CD4-positive, alpha-beta T cell treated with Interferon gamma for 1 hour (primary cell): ENCODE results near the gene NSUN6.
"Not testable (repeated sequence)": the region's sequence is repeated elsewhere in the genome, so short reads cannot be mapped to it uniquely, and the experiment has no call there.

Experiments used
- DNase-seq: peaks from one replicate; pipeline ENCODE4 v3.0.0-alpha.2; 2020

The NSUN6 gene

DNA sequence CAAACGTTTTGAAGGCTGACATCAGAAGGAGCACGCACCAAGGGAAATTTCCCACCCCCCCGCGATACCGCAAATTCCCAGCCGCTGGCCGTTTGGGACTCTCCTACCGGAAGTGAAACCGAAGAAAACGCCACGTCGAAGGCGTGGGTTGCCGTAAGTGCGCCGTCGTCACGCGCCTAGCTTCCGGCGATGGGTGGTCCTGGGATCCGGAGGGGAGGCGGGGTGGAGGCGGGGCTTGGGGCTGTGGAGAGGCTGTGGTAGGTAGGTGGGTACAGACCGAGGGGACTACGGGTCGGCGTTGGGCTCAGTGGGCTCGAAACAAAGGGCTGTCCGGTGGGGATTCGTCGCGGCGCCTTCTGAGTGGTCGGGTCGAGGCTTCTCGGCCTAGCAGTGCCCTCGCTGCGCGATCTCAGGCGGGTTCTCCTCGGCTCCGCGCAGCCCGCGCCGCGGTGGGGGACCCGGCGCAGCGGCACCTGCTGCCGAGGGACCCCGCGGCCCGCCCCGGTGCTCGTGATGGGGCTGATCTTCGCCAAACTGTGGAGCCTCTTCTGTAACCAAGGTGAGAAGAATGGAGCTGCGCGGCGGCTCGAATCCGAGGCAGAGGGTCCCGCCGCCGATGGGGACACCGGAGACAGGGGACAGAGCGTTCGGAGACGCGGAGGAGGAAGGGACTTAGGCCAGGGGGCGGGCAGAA is 7.9 kb upstream of the NSUN6 start, which contains the start of gene ARL5B:
ARL5B (plus strand) TSS at position 307 of the 694 bp plus-strand sequence; CDS start at position 514, 207 bp downstream.
- DNase-seq: peak; percentile 97

DNA sequence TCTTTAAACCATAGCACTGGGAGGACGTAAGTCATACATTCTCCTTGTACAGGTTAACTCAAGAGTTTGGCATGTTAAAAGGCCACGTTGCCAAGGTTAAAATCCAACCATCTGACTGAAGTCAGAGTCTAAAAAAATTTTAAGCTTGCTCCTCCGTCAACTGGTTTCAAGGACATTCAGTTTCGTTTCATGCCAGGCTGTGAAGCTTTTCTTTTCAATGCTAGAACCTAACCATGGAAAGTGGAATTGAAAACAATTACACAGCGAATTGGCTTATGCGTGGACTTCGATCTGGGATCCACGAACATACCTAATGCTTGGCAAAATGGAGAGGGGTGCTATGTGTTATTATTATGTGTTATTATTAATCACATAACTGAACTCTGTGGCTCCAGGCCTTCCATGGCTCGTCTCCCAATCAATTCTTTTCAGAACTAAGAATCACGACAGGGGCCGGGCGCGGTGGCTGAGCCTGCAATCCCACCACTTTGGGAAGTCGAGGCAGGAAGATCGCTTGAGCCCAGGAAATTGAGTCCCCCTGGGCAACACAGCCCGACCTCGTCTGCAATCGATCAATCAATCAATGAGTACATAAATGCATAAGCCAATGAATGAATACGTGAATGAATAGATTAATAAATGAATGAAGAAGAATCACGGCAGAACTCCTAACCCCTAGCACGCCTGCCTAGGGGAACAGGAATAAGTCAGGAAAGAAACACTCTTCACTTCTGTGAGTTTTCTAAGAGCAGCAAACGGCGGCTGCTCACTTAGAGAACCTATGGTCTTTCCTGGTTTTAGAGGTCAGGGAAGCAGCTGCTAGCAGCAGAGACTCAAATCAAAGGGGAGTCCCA is 7.1 kb upstream of the NSUN6 start:
- DNase-seq: no peak

DNA sequence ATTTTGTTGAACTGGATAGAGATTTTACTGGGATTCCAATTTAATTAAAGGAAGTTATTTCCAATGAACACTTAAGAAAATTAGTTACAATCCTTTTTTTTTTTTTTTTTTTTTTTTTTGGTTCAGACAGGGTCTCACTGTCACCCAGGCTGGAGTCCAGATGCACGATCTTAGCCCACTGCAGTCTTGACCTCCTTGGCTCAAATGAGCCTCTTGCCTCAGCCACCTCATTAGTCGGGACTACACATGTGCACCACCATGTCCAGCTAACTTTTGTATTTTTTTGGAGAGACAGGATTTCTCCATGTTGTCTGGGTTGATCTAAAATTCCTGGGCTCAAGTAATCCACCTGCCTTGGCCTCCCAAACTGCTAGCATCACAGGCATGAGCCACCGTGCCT is 5.3 kb upstream of the NSUN6 start:
- DNase-seq: no peak

DNA sequence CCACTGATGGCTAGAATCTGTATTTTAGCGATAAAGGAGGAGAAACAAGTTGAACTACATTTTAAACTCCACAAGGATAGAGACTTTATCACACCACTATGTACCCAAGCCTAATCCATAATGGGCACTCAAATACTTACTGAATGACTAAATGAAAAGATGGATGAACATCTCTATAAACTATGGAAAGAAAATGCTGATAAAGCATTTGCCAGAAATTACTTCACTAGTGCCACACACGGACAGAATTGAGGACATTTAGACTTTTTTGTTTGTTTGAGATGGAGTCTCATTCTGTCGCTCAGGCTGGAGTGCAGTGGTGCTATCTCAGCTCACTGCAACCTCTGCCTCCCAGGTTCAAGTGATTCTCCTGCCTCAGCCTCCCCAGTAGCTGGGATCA is 1.7 kb upstream of the NSUN6 start:
- no peak for DNase-seq

DNA sequence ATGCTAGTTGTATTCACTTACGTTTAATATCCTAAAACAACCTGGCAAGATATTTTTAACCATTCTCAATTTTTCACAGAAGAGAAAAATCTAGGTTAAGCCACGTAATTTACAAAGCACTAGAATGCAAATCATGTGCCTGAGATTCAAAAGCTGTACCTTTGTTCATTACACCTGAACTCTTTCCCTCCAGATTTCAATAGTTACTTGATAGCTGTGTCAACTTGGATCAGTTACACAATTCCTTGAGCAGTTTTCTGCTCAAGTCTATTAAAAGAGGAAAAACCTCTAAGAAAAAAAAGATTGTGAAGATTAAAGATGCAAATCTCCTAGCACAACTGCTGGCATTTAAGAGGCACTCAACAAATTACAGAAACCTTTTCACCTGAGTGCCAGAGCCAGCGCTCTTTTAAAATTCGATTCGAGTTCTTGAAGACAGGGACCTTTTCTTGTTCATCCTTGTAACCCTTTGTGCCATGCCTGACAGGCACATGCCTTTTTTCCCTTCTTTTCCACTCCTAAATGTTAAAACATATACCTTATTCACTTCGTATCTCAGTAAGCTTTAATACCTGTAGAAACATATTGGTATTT is 886 bp downstream of the NSUN6 start:
- DNase-seq: no peak

DNA sequence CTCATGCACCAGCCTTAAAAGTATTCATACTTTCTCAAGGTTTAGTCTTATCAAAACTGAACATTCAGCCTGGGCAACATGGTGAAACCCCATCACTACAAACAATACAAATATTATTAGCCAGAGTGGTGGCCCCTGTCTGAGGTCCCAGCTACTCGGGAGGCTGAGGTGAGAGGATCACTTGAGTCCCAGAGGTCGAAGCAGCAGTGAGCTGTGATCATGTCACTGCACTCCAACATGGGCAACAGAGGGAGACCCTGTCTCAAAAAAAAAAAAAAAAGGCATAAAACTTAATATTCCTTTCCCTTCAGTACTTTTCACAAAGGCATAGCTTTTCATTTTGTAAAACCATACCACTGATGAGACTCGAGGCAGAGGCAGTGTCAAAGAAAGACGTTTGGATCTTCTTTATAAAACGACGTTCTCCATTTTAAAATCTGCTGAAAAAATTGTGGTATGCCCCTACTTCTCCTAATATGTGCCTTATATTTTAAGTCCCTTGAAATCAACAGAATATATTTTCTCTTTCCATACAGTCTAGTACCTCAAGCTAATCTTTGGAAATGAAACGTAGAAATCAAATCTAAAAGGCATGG is 1.9 kb downstream of the NSUN6 start:
- DNase-seq: no peak

DNA sequence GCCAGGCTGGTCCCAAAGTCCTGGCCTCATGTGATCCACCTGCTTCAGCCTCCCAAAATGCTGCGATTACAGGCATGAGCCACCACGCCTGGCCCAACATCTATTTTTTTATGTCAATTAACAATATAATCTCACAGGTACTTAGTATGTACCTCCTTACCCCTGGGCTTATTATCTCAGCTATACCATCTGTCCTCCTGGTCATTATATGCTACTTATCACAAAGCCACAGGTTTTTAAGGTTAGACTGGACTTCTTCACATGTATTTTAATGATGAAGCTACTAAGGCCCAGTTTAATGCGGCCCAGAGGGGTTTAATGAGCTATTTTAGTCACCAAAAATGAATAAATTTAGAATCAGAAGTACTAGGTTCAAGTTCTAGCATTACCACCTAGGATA is 3.4 kb downstream of the NSUN6 start:
- no peak for DNase-seq

DNA sequence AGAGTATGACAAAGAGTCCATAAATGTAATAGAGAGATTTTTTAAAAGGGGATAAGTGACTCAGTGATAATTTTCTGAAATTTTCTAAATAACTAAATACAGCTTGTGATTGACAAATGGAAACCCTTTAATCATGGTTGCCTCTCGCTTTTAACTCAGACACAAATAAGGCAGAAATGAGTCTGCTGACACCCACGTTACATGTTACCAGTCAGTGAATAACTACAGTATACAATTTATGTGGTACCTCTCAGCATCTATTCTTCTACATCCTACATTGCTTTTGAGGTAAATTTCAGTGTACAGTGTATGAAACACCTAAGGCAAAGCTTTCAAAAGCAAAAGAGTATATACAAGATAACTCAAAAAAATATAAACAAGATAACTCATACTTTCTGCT is 4.2 kb downstream of the NSUN6 start:
- DNase-seq: no peak

DNA sequence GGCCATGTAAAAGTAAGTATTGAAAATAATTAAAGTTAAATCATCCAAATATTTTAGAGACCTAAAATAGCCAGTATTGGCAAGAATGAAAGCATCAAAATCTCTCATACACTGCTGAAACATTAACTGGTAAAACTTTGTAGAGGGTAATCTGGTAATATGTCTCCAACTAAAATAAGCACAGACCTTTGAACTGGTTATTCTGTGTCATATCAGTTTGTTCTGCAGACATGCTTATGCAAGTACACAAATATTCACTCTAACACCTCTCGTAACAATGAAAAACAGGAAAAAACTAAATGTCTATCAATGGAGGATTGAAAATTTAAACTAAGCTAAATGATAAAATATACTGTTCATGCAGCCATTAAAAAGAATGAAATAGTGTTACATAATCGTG is 11.7 kb downstream of the NSUN6 start:
- not testable (repeated sequence) for DNase-seq

DNA sequence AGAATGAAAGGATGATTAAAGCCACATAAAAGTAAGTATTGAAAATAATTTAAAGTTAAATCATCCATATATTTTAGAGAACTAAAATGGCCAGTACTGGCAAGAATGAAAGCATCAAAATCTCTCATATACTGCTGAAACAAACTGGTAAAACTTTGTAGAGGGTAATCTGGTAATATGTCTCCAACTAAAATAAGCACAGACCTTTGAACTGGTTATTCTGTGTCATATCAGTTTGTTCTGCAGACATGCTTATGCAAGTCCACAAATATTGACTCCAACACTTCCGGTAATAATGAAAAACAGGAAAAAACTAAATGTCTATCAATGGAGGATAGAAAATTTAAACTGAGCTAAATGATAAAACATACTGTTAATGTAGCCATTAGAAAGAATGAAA is 14.0 kb downstream of the NSUN6 start:
- not testable (repeated sequence) for DNase-seq

DNA sequence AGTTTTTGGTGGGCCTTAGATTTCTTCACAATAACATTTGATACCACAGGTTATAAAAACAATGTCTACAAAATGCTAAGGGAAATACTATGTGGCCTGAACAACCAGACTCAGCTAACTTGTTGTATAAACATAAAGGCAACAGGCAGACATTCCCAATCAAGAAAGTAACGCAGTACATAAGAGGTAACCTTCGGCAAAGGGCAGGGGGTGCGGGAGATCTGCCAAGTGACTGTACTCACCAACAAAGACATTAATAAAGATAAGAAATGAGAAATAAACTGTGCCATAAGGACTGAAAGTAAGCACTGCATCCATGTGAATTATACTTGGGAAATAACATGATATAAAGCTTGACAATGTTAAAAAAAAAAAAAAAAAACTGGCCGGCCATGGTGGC is 15.4 kb downstream of the NSUN6 start:
- DNase-seq: no peak

DNA sequence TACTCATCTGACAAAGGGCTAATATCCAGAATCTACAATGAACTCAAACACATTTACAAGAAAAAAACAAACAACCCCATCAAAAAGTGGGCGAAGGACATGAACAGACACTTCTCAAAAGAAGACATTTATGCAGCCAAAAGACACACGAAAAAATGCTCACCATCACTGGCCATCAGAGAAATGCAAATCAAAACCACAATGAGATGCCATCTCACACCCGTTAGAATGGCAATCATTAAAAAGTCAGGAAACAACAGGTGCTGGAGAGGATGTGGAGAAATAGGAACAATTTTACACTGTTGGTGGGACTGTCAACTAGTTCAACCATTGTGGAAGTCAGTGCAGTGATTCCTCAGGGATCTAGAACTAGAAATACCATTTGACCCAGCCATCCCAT is 18.9 kb downstream of the NSUN6 start:
- not testable (repeated sequence) for DNase-seq

DNA sequence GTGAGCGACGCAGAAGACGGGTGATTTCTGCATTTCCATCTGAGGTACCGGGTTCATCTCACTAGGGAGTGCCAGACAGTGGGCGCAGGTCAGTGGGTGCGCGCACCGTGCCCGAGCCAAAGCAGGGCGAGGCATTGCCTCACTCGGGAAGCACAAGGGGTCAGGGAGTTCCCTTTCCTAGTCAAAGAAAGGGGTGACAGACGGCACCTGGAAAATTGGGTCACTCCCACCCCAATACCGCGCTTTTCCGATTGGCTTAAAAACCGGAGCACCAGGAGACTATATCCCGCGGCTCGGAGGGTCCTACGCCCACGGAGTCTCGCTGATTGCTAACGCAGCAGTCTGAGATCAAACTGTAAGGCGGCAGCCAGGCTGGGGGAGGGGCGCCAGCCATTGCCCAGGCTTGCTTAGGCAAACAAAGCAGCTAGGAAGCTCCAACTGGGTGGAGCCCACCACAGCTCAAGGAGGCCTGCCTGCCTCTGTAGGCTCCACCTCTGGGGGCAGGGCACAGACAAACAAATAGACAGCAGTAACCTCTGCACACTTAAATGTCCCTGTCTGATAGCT is 23.9 kb downstream of the NSUN6 start:
- DNase-seq: peak; percentile 78

DNA sequence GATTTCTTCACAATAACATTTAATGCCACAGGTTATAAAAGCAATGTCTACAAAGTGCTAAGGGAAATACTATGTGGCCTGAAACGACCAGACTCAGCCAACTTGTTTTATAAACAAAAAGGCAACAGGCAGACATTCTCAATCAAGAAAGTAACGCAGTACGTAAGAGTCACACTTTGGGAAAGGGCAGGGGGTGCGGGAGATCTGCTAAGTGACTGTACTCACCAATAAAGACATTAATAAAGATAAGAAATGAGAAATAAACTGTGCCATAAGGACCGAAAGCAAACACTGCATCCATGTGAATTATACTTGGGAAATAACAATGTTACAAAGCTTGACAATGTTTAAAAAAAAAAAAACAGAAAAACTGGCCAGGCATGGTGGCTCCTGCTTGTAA is 25.5 kb downstream of the NSUN6 start:
- DNase-seq: no peak

DNA sequence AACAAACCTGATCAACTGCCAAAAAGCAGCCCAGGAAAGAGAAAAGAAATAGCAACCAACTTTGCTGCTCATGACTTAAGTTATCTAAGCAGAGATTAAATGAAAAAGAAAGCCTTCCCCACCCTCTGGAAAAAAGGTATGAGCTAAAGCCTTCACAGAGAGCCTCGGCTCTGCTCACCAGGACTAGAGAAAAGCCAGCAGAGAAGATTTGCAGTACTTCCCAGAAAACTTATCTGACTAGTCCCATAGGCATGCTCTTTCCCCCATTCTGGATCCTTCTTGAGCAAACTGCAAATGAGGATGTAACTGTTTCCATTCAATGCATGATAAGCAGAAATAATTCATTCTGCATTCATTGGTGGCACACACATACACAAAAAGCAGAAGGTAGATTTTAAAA is 27.7 kb downstream of the NSUN6 start:
- not testable (repeated sequence) for DNase-seq

DNA sequence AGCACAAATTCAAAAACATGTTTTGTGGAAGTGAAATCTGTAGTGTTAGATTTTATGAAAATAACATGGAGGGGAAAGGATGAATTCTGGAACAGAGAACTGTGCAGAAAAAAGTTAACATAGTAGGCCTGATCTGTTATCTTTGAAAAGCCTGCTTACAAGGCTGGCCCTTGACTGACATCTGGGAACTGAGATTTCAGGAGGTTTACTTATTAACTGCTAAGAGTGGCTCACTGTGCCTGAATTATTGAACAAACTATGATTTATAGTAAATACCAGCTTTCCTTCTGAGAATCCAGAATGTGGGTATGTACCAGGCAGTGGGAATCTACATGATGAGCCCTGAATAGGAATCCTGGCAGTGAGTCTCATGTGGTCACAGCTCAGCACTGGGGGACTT is 30.5 kb downstream of the NSUN6 start:
- DNase-seq: no peak

DNA sequence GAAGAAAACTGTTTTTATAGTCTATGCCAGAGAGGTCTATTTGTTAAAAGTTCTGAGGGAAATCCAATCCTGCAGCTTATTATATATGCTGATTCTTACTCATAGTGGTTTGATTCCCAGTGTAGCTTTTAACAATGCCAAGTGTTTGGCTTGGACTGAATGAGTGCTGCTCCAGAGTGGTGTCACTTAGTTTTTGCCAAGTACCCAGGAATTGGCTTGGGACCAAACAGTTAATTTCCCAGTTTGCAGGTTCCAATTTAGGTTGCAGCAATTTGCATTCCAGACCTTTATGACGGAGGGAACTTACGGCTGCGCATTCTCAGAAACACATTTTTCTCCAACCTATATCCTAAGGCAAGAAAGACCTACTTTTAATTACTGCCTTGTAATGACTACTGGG is 32.4 kb downstream of the NSUN6 start:
- no peak for DNase-seq

DNA sequence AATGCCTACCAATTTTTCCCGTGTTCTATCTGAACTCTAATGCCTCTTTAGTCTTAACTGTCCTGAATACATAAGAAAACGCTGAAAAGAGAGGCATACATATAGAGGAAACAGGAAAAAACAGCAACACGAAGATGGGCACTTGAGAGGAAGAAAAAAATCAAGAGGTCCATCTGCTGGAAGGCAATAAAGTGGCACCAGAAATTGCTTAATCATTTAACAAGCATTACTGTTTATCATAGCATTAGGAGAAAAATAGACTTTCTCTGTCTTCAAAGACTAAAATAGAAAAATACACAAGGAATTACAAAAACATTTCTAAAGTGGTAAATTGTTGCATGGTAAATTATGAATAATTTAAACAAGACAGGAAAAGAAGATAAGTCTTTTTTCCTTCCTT is 35.0 kb downstream of the NSUN6 start:
- no peak for DNase-seq

DNA sequence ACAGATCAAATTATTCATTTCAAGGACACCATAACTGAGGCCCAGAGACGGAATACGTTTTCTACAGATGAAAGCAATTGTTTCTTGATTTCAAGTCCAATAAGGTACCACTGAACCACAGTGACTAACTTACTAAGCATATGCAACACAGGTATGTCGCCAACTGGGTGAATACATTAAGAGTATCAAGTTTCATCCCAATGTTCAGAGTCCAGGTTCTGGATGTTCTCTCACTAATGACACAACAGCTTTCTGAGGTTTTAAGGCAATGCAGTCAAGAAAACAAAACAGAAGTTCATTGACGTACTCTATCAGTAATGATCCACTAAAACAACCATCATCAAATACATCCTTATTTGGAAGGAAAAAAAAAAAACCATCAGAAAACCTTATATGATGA is 35.8 kb downstream of the NSUN6 start:
- no peak for DNase-seq

DNA sequence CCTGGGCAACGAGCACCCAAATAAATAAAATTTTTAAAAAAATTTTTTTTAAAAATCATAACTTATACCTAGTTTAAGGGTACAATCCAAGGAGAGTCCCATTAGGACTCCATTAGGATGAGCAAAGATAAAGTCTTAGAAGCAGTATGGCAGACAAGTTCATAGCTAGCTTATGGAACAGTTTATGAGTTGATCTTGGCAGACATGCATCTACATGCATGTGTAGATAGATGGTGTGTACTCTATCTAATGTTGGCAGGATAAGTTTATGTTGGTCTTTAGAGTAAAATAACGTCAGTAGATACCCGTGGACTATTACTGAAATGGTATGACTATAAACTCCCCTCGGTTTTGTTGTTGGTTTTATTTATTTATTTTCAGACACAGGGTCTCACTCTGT is 40.2 kb downstream of the NSUN6 start:
- no peak for DNase-seq

DNA sequence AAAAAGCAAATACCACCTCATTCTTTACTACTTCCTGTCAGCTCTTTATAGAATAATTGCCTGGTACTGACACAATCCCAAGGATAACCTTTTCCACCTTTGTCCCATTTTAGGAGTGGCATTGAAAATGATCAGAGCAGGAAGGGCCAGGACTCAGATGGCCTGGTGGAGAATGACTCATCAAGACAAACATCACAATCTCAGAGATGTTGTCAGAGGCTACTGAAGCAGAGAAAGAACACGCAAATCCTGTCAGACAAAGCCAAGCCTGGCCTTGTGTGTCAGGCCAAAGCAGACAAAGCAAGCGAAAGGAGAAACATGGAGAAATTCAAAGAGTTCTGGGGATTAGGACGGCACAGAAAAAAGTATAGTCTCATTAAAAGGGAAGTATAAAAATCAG is 40.9 kb downstream of the NSUN6 start:
- DNase-seq: no peak

DNA sequence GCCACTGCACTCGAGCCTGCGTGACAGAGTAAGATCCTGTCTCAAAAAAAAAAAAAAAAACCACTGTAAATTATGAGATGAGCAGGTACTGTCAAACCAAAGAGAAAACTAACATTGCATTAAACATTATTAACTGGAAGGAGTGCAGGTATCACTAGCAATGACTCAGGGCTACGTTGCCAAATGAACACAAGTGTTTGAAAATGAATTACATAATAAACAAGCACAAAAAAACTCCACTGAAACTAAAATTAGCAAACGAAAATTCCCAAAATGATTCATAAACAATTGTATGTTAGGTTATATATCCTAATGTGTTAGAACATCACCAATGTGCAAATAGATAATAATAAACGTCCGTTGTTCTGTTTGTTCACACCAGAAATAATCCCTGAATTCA is 42.8 kb downstream of the NSUN6 start:
- no peak for DNase-seq
